ENCODE results near the gene ELMO1.

DNA sequence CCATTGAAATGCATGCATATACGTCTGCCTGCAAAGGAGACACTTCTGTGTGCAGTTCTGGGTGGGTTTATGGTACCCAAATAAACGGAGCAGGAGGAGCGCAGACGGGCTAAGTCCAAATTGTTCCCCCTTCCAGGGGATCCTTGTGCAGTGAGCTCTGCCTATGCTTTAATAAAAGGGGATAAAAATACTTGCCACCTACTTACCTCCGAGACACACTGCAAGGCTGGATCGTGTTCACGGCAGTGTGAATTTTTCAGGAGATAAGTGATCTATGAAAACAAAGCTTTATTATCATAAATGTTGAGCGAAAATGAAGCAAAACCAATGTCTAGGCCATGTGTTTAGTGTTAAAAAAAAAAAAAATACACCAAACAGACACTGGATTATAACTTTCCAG lies 415.5 kb downstream of the ELMO1 start:
- TF ChIP-seq, protein P1, sequence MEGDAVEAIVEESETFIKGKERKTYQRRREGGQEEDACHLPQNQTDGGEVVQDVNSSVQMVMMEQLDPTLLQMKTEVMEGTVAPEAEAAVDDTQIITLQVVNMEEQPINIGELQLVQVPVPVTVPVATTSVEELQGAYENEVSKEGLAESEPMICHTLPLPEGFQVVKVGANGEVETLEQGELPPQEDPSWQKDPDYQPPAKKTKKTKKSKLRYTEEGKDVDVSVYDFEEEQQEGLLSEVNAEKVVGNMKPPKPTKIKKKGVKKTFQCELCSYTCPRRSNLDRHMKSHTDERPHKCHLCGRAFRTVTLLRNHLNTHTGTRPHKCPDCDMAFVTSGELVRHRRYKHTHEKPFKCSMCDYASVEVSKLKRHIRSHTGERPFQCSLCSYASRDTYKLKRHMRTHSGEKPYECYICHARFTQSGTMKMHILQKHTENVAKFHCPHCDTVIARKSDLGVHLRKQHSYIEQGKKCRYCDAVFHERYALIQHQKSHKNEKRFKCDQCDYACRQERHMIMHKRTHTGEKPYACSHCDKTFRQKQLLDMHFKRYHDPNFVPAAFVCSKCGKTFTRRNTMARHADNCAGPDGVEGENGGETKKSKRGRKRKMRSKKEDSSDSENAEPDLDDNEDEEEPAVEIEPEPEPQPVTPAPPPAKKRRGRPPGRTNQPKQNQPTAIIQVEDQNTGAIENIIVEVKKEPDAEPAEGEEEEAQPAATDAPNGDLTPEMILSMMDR (IDR thresholded peaks at IDR 0.05; ENCODE audit: poor library complexity) = no peak
- TF ChIP-seq EZH2 (IDR thresholded peaks at IDR 0.05; ENCODE audit: borderline replicate concordance) = no peak

Measured in hepatocyte (in vitro differentiated cells).